ENCODE measurements around the gene CDKN3. TPM values are rescaled to one million over a fixed set of nuclear protein-coding genes. Genes with fewer than 3 reads are reported as not detected.
"Not testable (repeated sequence)": the region's sequence is repeated elsewhere in the genome, so short reads cannot be mapped to it uniquely, and the experiment has no call there.

CDKN3 gene
- polyA plus RNA-seq, 1 donor: 32.8 TPM

- DNase-seq: peak; percentile 29
These were observed 23.8 kb downstream of the CDKN3 start for GRCh38 chr14:54420478-54421142.

GRCh38 chr14:54423991-54424390, 27.2 kb downstream of the CDKN3 start:
- no peak for DNase-seq

- DNase-seq: no peak
These were observed 27.7 kb downstream of the CDKN3 start for GRCh38 chr14:54424479-54424901.

- no peak for DNase-seq
These were observed 28.3 kb downstream of the CDKN3 start for GRCh38 chr14:54425068-54425467.

DNA sequence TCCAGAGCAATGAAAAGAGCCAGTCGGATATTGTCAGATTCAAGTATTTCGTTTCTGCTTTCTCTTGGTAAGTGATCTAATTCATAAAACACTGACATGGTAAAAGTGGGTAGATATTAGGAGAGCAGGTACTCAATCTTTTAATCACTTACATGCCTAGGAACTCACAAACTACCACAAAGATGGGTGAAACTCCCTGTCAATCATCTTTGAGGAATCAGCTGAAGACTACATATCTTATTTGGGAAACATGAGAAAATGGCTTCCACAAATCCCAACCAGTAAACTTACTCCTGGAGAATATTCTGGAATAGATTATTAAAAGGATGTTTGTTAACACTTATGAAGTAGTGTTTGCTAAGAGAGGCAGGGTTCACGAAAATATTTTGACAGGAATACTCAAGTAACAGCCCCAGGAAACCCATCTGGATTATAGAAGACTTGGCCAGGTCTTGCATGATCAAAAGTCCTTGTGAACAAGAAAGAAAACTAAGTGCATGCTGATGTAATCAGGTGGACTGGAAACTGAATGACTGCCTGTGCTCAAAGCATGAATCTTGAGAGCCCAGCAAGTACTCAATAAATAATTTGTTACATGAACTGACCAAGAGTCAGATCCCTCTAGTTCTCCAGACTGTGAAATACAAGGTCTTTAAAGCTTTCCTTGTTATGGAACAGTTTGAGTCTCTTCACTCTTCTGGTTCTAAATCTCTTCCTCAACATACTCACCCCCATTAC, 28.9 kb downstream of the CDKN3 start:
- DNase-seq: no peak

DNA sequence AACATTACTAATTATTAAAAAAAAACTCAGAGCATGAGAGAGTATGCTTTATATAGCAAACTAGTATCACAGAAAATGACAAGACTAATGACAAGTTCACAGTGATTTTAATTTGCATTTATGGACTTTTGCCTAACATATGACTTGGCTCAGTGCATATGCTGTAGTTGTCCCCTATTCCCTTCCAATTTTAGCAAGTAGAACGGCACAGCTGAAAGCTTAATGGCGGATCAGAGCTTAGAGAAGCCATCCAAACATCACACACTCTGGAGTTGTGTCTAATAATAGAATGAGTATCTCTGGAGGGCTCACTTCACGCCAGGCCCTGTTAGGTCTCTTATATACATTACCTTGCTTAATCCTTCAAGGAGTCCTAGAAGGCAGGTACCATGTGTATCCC, 31.1 kb downstream of the CDKN3 start:
- DNase-seq: no peak

GRCh38 chr14:54428527-54428926, 31.7 kb downstream of the CDKN3 start:
- no peak for DNase-seq

GRCh38 chr14:54435500-54435981, 38.7 kb downstream of the CDKN3 start:
- no peak for DNase-seq

DNA sequence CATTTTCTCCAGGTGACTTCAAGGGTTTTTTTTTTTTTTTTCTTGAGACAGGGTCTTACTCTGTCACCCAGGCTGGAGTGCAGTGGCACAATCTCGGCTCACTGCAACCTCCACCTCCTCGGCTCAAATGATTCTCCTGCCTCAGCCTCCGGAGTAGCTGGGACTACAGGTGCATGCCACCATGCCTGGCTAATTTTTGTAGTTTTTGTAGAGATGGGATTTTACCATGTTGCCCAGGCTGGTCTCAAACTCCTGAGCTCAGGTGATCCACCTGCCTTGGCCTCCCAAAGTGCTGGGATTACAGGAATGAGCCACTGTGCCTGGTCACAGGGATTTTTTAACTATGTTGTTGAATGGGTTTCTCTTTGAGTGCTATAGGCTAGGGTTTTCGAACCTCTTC, 41.1 kb downstream of the CDKN3 start:
- not testable (repeated sequence) for DNase-seq

- no peak for DNase-seq
These were observed 41.9 kb downstream of the CDKN3 start for GRCh38 chr14:54438703-54439102.

DNA sequence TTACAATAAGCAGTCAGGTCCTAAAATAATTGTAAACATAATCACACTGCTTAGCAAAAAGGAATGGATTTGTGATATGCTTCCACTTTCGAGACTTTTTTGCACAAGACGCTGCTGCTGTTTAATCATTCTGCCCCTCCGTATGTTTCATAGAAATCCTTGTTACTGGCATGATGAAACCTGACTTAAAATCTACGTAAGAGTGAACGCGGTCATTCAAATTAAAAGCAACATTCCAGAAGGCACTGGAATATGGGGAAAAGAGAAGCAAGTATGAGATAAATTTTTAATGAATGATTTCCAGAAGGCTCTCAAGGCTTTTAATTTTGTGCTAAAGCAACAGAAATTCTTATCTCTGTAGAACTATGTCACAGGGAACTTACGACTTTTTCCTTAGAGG, 43.2 kb downstream of the CDKN3 start:
- no peak for DNase-seq

DNA sequence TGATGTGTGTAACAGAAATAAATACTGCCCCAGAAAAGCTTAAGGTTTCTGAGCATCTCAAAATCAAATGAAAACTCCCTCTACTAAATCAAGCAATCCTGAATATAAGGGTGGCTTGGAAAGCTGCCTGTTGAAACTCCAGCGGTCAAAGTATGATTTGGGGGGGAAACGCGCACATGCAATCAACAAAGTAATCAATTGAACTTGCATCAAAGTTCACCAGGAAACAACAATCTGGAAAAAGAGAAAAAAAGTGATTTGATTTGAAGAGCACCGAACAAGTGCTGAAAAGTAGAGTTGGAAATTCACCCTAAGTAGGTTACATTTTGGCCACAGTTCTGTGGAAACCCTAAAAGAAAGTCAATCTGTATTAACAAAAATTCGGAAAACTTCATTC, 43.7 kb downstream of the CDKN3 start:
- DNase-seq: no peak

DNA sequence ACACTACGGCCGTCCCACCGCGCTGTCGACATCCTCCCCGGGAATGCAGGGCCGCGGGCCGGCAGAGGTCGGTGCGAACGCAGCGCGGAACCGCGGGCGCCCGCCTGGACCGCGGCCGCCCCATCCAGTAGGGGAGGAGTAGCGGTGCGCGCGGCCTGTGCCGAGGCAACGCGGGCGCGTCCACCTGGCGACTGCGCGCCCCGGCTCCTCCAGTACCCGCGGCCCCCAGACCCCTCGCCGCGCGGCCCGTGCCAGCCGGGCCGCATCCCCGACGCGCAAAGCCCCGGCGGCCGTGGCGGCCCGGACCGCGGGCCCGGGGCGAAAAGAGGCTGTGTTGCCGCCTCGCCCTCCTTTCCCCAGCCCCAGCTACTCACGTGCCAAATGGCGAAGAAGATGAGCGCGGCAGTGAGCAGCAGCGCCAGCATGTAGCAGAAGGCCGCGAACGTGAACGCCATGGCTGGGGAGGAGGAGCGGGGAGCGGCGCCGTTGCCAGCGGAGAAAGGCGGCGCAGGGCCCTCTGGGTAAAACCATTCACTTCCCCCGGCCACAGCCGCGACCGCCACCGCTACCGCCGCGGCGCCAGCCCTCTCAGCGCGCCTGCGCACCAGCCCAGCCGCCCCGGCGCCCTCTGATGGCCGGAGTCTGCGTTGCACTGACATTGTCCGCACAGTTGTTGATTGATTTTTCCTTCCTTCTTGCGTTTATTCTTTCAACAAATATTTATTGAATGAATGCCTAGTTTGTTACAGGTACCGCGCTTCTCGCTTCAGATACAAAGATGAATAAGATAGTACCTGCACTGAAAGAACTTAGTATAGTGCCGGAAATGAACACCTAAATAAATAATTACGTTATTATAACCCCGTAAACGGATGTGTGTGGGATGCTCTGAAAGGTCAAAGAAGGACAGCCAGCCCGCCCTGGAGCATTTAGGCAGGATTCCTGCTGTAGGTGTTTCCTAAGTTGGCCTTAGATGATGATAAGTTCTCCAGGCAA, 44.4 kb downstream of the CDKN3 start, which contains the start of gene CNIH1:
Gene CNIH1, minus strand, starts transcription at position 502 of the 996 bp plus-strand sequence. Its CDS starts 47 bp downstream, at position 455.
- DNase-seq: peak; percentile 92

GRCh38 chr14:54442961-54443360, 46.2 kb downstream of the CDKN3 start:
- not testable (repeated sequence) for DNase-seq

DNA sequence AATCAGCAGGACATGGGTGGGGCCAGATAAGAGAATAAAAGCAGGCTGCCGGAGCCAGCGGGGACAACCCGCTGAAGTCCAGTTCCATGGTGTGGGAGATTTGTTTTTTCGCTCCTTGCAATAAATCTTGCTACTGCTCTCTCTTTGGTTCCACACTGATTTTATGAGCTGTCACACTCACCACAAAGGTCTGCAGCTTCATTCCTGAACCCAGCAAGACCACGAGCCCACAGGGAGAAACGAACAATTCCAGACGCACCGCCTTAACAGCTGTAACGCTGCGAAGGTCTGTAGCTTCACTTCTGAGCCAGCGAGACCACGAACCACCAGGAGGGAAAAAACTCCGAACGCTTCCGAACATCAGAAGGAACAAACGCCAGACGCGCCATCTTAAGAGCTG, 47.2 kb downstream of the CDKN3 start:
- no peak for DNase-seq

DNA sequence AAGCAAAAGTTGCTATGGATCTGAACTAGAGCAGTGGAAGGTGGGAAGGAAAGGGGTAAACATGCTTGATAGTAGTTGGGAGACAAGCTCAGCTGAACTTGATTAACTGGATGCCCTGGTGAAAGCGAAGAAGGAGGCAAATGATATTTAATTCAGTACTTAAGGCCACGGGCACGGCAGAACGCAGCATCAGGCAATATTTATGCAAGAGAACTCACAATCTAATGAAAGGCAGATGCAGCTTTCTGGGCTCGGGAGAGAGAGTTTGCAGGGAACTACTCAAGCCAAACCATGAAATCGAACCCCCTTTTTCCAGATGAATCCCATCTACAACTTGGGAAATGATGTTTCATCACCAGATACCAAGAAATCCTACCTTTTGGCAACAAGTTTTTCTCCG, 47.9 kb downstream of the CDKN3 start:
- no peak for DNase-seq

DNA sequence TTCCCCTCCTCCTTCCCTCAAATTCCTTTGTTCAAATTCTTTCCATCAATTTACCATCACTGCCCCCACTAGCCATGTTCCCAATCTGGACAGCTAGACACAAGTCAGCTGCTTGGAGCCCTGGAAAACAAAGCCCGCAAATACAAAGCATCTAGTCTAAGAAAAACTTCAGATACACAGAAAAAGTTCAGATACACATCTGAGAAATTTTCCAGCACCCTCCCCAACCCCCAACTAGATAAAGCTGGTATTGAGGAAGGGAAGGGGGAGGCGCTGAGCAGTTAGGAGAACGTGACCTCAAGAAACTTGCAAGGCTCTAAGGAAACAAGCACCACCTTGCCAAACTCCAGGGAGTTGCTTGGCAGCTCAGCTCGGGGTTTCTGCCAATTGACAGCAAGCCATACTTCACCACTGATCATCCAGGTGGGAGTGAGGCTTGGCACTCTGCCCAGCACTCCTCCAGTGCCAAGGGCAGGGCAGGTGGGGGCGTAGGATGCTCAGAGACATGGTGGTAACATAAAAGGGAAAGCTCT, 49.4 kb downstream of the CDKN3 start:
- DNase-seq: peak; percentile 58

DNA sequence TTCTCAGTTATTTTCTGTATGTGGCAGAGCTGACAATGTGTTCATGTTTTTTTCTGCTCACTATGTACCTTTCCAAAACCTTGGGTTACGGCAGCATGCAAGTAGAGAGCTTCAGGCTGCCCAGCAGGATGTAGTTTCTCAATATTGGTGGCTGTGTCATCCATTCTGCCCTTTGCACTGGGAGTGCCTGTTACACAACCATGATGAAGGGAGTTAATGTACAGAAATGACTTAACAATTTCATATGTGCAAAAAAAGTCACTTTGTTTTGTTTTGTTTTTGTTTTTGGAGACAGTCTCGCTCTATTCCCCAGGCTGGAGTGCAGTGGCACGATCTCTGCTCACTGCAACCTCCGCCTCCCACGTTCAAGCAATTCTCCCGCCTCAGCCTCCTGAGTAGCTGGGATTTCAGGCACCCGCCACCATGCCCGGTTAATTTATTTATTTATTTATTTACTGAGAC, 50.5 kb downstream of the CDKN3 start:
- DNase-seq: no peak

DNA sequence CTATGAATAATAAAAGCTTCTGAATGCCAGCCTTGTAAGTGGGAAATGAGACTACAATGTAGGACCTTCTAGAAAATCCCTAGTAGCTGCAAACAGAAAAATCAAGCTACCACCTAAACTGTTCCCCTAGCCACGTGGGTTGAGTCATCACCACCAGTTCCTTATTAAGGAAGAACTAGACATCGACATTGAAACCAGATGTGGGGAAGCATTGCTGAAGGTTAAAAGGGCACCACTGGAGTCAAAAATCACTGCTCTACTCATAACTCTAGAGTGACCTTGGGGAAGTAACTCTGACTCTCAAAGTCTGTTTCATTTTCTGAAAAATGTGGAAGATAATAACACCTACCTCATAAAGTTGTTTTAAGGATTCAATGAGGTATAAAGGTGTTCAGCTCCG, 53.7 kb downstream of the CDKN3 start:
- no peak for DNase-seq

DNA sequence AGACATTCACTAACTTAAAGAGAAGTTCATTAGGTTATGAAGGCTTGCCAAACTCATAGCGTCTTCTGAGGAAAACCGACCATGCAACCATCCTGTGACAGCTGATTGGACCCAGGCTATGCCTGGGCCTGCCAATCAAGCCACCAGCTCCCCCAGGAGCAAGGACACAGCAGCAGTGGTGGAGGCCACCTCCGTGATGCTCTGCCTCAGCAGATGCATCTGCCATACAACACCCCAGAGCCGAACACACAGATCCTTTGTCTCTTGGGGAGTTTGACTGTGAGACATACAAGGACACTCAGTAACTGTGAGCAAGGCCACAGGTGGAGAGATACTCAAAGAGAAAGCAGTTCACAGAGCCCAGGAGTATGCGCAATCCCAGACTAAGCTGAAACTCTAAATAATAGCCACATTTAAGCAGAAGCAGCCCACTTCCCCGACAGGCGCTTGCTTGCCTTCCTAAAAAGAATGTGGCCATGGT, 54.4 kb downstream of the CDKN3 start:
- no peak for DNase-seq

GRCh38 chr14:54451961-54452360, 55.2 kb downstream of the CDKN3 start:
- DNase-seq: no peak

GRCh38 chr14:54453252-54453651, 56.4 kb downstream of the CDKN3 start:
- DNase-seq: no peak
